Mesenchymal stem cell (in vitro differentiated cells and primary cell): ENCODE results near the gene CPT1C. TPM values are rescaled to one million over a fixed set of nuclear protein-coding genes. Genes with fewer than 3 reads are reported as not detected.
A peak's percentile ranks its signal among the peaks of the same experiment; 100 is the strongest.

Experiments
- DNase-seq: peaks from one replicate; pipeline ENCODE4 v3.0.0-alpha.2; 2013
- H2AFZ ChIP-seq: one replicate; pipeline ENCODE4 v1.6.1; 2013; ENCODE audit warnings: low read depth, mild to moderate bottlenecking, control low read depth, inconsistent platforms, low read length, moderate library complexity
- H2AK5ac ChIP-seq: 2 replicates; pipeline ENCODE4 v1.6.1; 2013; ENCODE audit warnings: low read length, moderate library complexity, mild to moderate bottlenecking, inconsistent platforms; ENCODE audit not compliant: severe bottlenecking
- H2BK120ac ChIP-seq: one replicate; pipeline ENCODE4 v1.6.1; 2013; ENCODE audit warnings: low read depth, mild to moderate bottlenecking, inconsistent platforms, low read length, moderate library complexity
- H2BK12ac ChIP-seq, 2 experiments: one replicate each; pipeline ENCODE4 v1.6.1; 2013; ENCODE audit warnings: inconsistent platforms in 2 of 2, low read length in 2 of 2, mild to moderate bottlenecking in 2 of 2, moderate library complexity in 2 of 2, control low read depth in 1 of 2
- H2BK15ac ChIP-seq: one replicate; pipeline ENCODE4 v1.6.1; 2013; ENCODE audit warnings: mild to moderate bottlenecking, low read depth, inconsistent platforms; ENCODE audit not compliant: poor library complexity, severe bottlenecking
- H2BK5ac ChIP-seq: 2 replicates; pipeline ENCODE4 v1.6.1; 2013; ENCODE audit warnings: low read depth, mild to moderate bottlenecking, low read length, control low read depth, inconsistent platforms; ENCODE audit not compliant: poor library complexity, severe bottlenecking
- H3K14ac ChIP-seq, 2 experiments: one replicate each; pipeline ENCODE4 v1.6.1; 2013; ENCODE audit warnings: inconsistent platforms in 2 of 2, low read length in 2 of 2, control low read depth in 1 of 2, mild to moderate bottlenecking in 1 of 2, moderate library complexity in 1 of 2
- H3K18ac ChIP-seq, 2 experiments: one replicate each; pipeline ENCODE4 v1.6.1; 2013; ENCODE audit warnings: inconsistent platforms in 2 of 2, low read length in 2 of 2, control low read depth in 1 of 2, low read depth in 1 of 2, mild to moderate bottlenecking in 1 of 2
- H3K23ac ChIP-seq, 2 experiments: one replicate each; pipeline ENCODE4 v1.6.1; 2013; ENCODE audit warnings: inconsistent platforms in 2 of 2, low read length in 2 of 2, mild to moderate bottlenecking in 2 of 2, moderate library complexity in 2 of 2, control low read depth in 1 of 2
- H3K27ac ChIP-seq: 2 replicates; pipeline ENCODE4 v1.5.1; 2013; ENCODE audit warnings: mild to moderate bottlenecking, moderate library complexity, low read length, control low read depth, inconsistent platforms; ENCODE audit not compliant: poor library complexity, severe bottlenecking
- H3K27me3 ChIP-seq, 2 experiments: 2 replicates each; pipeline versions ENCODE4 v1.6.1 to v1.7.0; 2013; ENCODE audit warnings: low read length in 2 of 2, mild to moderate bottlenecking in 2 of 2, moderate library complexity in 2 of 2, control low read depth in 1 of 2, inconsistent platforms in 1 of 2; ENCODE audit not compliant: control insufficient read depth in 1 of 2, insufficient read depth in 1 of 2
- H3K36me3 ChIP-seq, 2 experiments: 2 replicates each; pipeline versions ENCODE4 v1.6.1 to v1.7.0; 2013; ENCODE audit warnings: low read length in 2 of 2, control low read depth in 1 of 2, inconsistent platforms in 1 of 2, low read depth in 1 of 2, mild to moderate bottlenecking in 1 of 2; ENCODE audit not compliant: insufficient read depth in 2 of 2, control insufficient read depth in 1 of 2
- H3K4ac ChIP-seq, 2 experiments: one replicate each; pipeline ENCODE4 v1.6.1; 2013; ENCODE audit warnings: inconsistent platforms in 2 of 2, low read length in 2 of 2, mild to moderate bottlenecking in 2 of 2, moderate library complexity in 2 of 2, control low read depth in 1 of 2, low read depth in 1 of 2
- H3K4me1 ChIP-seq: 2 replicates; pipeline ENCODE4 v1.6.1; 2013; ENCODE audit warnings: low read depth, low read length, control low read depth; ENCODE audit not compliant: control insufficient read depth, insufficient read depth
- H3K4me2 ChIP-seq: 2 replicates; pipeline ENCODE4 v1.6.1; 2013; ENCODE audit warnings: low read length, mild to moderate bottlenecking, inconsistent platforms; ENCODE audit not compliant: poor library complexity, severe bottlenecking
- H3K4me3 ChIP-seq, 2 experiments: 2 replicates each; pipeline versions ENCODE4 v1.5.1 to v1.7.0; 2013; ENCODE audit warnings: low read length in 2 of 2, mild to moderate bottlenecking in 2 of 2, control low read depth in 1 of 2, low read depth in 1 of 2; ENCODE audit not compliant: insufficient read depth in 1 of 2
- H3K79me1 ChIP-seq: replicated peaks from 2 replicates; pipeline ENCODE4 v1.6.1; 2013; ENCODE audit warnings: mild to moderate bottlenecking, control low read depth, low read length, inconsistent platforms; ENCODE audit not compliant: poor library complexity, severe bottlenecking
- H3K9ac ChIP-seq: 2 replicates; pipeline ENCODE4 v1.7.0; 2013; ENCODE audit warnings: mild to moderate bottlenecking, low read length, moderate library complexity
- H3K9me3 ChIP-seq: 2 replicates; pipeline ENCODE4 v1.7.0; 2013; ENCODE audit warnings: mild to moderate bottlenecking, low read length; ENCODE audit not compliant: control insufficient read depth
- H4K8ac ChIP-seq: one replicate; pipeline ENCODE4 v1.6.1; 2013; ENCODE audit warnings: inconsistent platforms, mild to moderate bottlenecking, low read length, moderate library complexity
- H4K91ac ChIP-seq: one replicate; pipeline ENCODE4 v1.6.1; 2013; ENCODE audit warnings: mild to moderate bottlenecking, low read length, inconsistent platforms
- WGBS: methylation state at CpG from one replicate; pipeline ENCODE4 v1.1.7; 2013; ENCODE audit warnings: mixed read lengths; 5-methylcytosine and 5-hydroxymethylcytosine counted together
- small RNA-seq: library from polyadenylated mRNA; stranded (forward); fragments of <200 nt; extraction: miRNeasy Mini kit (QIAGEN cat#:217004); gene quantifications from one replicate; pipeline ENCODE3, GENCODE V24; 2013; ENCODE audit warnings: low read depth

CPT1C gene

GRCh38 chr19:49761249-49761624 is 70.3 kb downstream of the CPT1C start:
- Histone ChIP-seq H3K36me3 (no peaks in the 10 kb centered on the region), H3K18ac (no peak overlapping the region), H3K14ac (no peak overlapping the region), H2BK15ac (no peak overlapping the region), H3K9ac (peak overlapping the region; percentile 78), H3K4me2 (no peak overlapping the region), H3K4me1 (peaks cover 10% of the 10 kb centered on the region), H3K27me3 (no peaks in the 10 kb centered on the region), H4K91ac (no peak overlapping the region), H3K4ac (no peak overlapping the region), H4K8ac (no peak overlapping the region), H3K4me3 (peak overlapping the region in 1 of 2 experiments; percentile 36), H2BK12ac (no peak overlapping the region), H3K9me3 (no peaks in the 10 kb centered on the region), H3K79me1 (no peaks in the 10 kb centered on the region), H2BK5ac (no peak overlapping the region), H2BK120ac (no peak overlapping the region), H2AFZ (no peak overlapping the region), H3K27ac (no peak overlapping the region), H2AK5ac (no peak overlapping the region), H3K23ac (no peak overlapping the region)
- no peak for DNase-seq
- WGBS = 71% methylated on average over 1 of the region's 1 CpG

GRCh38 chr19:49761625-49762311 is 70.9 kb downstream of the CPT1C start:
- Histone ChIP-seq H3K27me3 (no peaks in the 10 kb centered on the region), H3K4me3 (peak overlapping the region in 1 of 2 experiments; percentile 36), H2BK12ac (no peak overlapping the region), H3K9me3 (no peaks in the 10 kb centered on the region), H2BK120ac (no peak overlapping the region), H3K36me3 (no peaks in the 10 kb centered on the region), H2AFZ (no peak overlapping the region), H3K27ac (no peak overlapping the region), H3K14ac (no peak overlapping the region), H4K8ac (no peak overlapping the region), H4K91ac (peak overlapping the region; percentile 52), H3K9ac (peak overlapping the region; percentile 78), H3K18ac (no peak overlapping the region), H3K4me1 (peaks cover 10% of the 10 kb centered on the region), H3K79me1 (no peaks in the 10 kb centered on the region), H3K4ac (no peak overlapping the region), H2AK5ac (no peak overlapping the region), H3K4me2 (no peak overlapping the region), H3K23ac (no peak overlapping the region), H2BK15ac (no peak overlapping the region), H2BK5ac (no peak overlapping the region)
- DNase-seq = no peak
- WGBS = 88% methylated on average over 13 of the region's 16 CpGs

- Histone ChIP-seq H3K14ac (no peak within 1 kb of the TSS), H3K79me1 (no peaks in the 10 kb centered on the region), H3K4ac (no peak within 1 kb of the TSS), H2AFZ (no peak within 1 kb of the TSS), H4K91ac (no peak within 1 kb of the TSS), H3K4me2 (no peak within 1 kb of the TSS), H3K23ac (no peak within 1 kb of the TSS), H3K18ac (no peak within 1 kb of the TSS), H3K9me3 (no peaks in the 10 kb centered on the region), H2BK12ac (no peak within 1 kb of the TSS), H4K8ac (no peak within 1 kb of the TSS), H2BK120ac (no peak within 1 kb of the TSS), H3K27ac (no peak within 1 kb of the TSS), H2BK15ac (no peak within 1 kb of the TSS), H3K27me3 (no peaks in the 10 kb centered on the region), H3K9ac (peak within 1 kb of the TSS; percentile 78), H3K4me1 (peaks cover 12% of the 10 kb centered on the region), H2AK5ac (no peak within 1 kb of the TSS), H3K4me3 (no peak within 1 kb of the TSS), H2BK5ac (no peak within 1 kb of the TSS), H3K36me3 (no peaks in the 10 kb centered on the region)
- DNase-seq = no peak
- 98% methylated on average over 6 of the region's 6 CpGs for WGBS
These were observed 72.3 kb downstream of the CPT1C start, which contains the start of gene TSKS for GRCh38 chr19:49763230-49763629. Gene TSKS, minus strand, starts transcription at chr19:49763306. Its CDS starts 59 bp downstream, at chr19:49763247.

Small RNAs within 50 kb of the gene (small RNA-seq; reads per million reads assigned to genes)
- gene MIR5088 = not detected
